AG04450 (cell line): ENCODE data around the gene FKBP1A. TPM values are rescaled to one million over a fixed set of nuclear protein-coding genes. Genes with fewer than 3 reads are reported as not detected.

Experiments
- CTCF ChIA-PET: fragments of 300-600, 350-600 bp; formaldehyde crosslinking; extraction: SDS; loops from one replicate; lab custom pipeline; 2022; ENCODE audit warnings: antibody characterized with exemption, inconsistent platforms; lab: Charles Lee
- POLR2A ChIA-PET: fragments of 350-600 bp; formaldehyde crosslinking; extraction: SDS; loops from one replicate; lab custom pipeline; 2021; ENCODE audit warnings: antibody characterized with exemption, inconsistent platforms; lab: Yijun Ruan, JAX
- DNase-seq: peaks from one replicate; pipeline ENCODE4 v3.0.0-alpha.2; 2011; ENCODE audit warnings: low read depth, low spot score
- H3K27ac ChIP-seq: one replicate; pipeline ENCODE4 v1.5.1; 2012; ENCODE audit warnings: low read depth, low read length, control low read depth
- H3K27me3 ChIP-seq: one replicate; pipeline ENCODE4 v1.6.0; 2012; ENCODE audit warnings: low read length; ENCODE audit not compliant: control insufficient read depth, insufficient read depth
- H3K4me3 ChIP-seq: 2 replicates; pipeline ENCODE4 v1.5.1; 2011; ENCODE audit warnings: mild to moderate bottlenecking, low read depth, low read length, control low read depth
- H3K9me3 ChIP-seq: 2 replicates; pipeline ENCODE4 v1.5.1; 2012; ENCODE audit warnings: low read length; ENCODE audit not compliant: control insufficient read depth, insufficient read depth
- CTCF ChIP-seq: IDR thresholded peaks from 2 replicates; pipeline ENCODE4 v1.5.1; 2011; ENCODE audit warnings: low read depth, low read length, control low read depth, inconsistent platforms
- polyA plus RNA-seq: library from polyadenylated mRNA; depleted of rRNA; stranded (reverse); fragments of >200 nt; gene quantifications from 2 replicates; pipeline ENCODE4 v1.2.3, GENCODE V29; 2011; rRNA removed

The FKBP1A gene
- polyA plus RNA-seq, 1 experiment: 579 TPM

- Histone ChIP-seq H3K9me3 (peaks cover 12% of the 10 kb centered on the region), H3K27me3 (no peaks in the 10 kb centered on the region), H3K27ac (no peak overlapping the region), H3K4me3 (no peak overlapping the region)
- ChIA-PET POLR2A (no interaction called here), CTCF (interaction anchor here (0.6 to 2.3 kb wide), 7 partner anchors 9 to 455 kb away, joined by 3 to 11 read pairs (median 4); no protein-coding TSS in a partner anchor)
- no peak for TF ChIP-seq CTCF
- DNase-seq: no peak
Measured at GRCh38 chr20:1321654-1321939, 71.3 kb downstream of the FKBP1A start.

GRCh38 chr20:1320902-1321653 lies 71.8 kb downstream of the FKBP1A start:
- H3K27me3 ChIP-seq: no peaks in the 10 kb centered on the region
- no peak overlapping the region for H3K27ac ChIP-seq
- H3K9me3 ChIP-seq: peaks cover 12% of the 10 kb centered on the region
- ChIA-PET POLR2A (no interaction called here), CTCF (interaction anchor here (1.1 to 2.3 kb wide), 5 partner anchors 9 to 456 kb away, joined by 3 to 11 read pairs (median 4); no protein-coding TSS in a partner anchor)
- DNase-seq: no peak
- TF ChIP-seq CTCF: no peak
- H3K4me3 ChIP-seq: no peak overlapping the region

- ChIA-PET CTCF (no interaction called here), POLR2A (no interaction called here)
- Histone ChIP-seq H3K4me3 (no peak overlapping the region), H3K27me3 (no peaks in the 10 kb centered on the region), H3K9me3 (peaks cover 12% of the 10 kb centered on the region), H3K27ac (no peak overlapping the region)
- no peak for TF ChIP-seq CTCF
- DNase-seq: no peak
Measured at GRCh38 chr20:1320016-1320415, 72.8 kb downstream of the FKBP1A start.

- H3K9me3 ChIP-seq: peaks cover 12% of the 10 kb centered on the region
- TF ChIP-seq CTCF: no peak
- DNase-seq: no peak
- CTCF ChIA-PET: interaction anchor here (1.0 kb wide), 1 partner anchor 147 kb away, joined by 3 read pairs; the partner anchor contains the start of gene NSFL1C
- no peak overlapping the region for H3K4me3 ChIP-seq
- H3K27ac ChIP-seq: peak overlapping the region; percentile 22
- POLR2A ChIA-PET: no interaction called here
- H3K27me3 ChIP-seq: no peaks in the 10 kb centered on the region
Measured at GRCh38 chr20:1319462-1319861, 73.4 kb downstream of the FKBP1A start.

GRCh38 chr20:1319051-1319450 lies 73.8 kb downstream of the FKBP1A start:
- peaks cover 12% of the 10 kb centered on the region for H3K9me3 ChIP-seq
- no peak for DNase-seq
- TF ChIP-seq CTCF: no peak
- no peaks in the 10 kb centered on the region for H3K27me3 ChIP-seq
- H3K27ac ChIP-seq: peak overlapping the region; percentile 22
- ChIA-PET CTCF (interaction anchor here (1.0 kb wide), 1 partner anchor 147 kb away, joined by 3 read pairs; the partner anchor contains the start of gene NSFL1C), POLR2A (no interaction called here)
- H3K4me3 ChIP-seq: no peak overlapping the region

Other genes starting within 250 kb of the FKBP1A start
- not detected in 2 replicates for gene TMEM74B, start 208.1 kb downstream of the FKBP1A start, polyA plus RNA-seq
- gene C20orf202, start 189.6 kb downstream of the FKBP1A start, polyA plus RNA-seq: not detected in 2 replicates
- gene RAD21L1, start 167.0 kb downstream of the FKBP1A start, polyA plus RNA-seq: 0.04 and 0.05 TPM in 2 replicates
- gene SNPH, start 126.8 kb downstream of the FKBP1A start, polyA plus RNA-seq: 1.5 and 2.6 TPM in 2 replicates
- 2.0 and 2.1 TPM in 2 replicates for gene SDCBP2, start 63.9 kb downstream of the FKBP1A start, polyA plus RNA-seq
- gene NSFL1C, start 73.8 kb upstream of the FKBP1A start, polyA plus RNA-seq: 23.0 and 23.4 TPM in 2 replicates
- not detected in 2 replicates for gene SIRPB2, start 98.4 kb upstream of the FKBP1A start, polyA plus RNA-seq
- gene SIRPD, start 164.7 kb upstream of the FKBP1A start, polyA plus RNA-seq: not detected in 2 replicates
- gene SIRPB1, start 227.0 kb upstream of the FKBP1A start, polyA plus RNA-seq: not detected in 2 replicates